HEK293 (cell line): ENCODE results near the gene KLLN.

Experiments used
- CTCF ChIA-PET: fragments of 350-600 bp; formaldehyde crosslinking; extraction: SDS; loops from one replicate; lab custom pipeline; 2021; ENCODE audit warnings: antibody characterized with exemption; lab: Yijun Ruan, JAX
- POLR2A ChIA-PET: fragments of 300-600 bp; formaldehyde crosslinking; extraction: SDS; loops from one replicate; lab custom pipeline; 2020; ENCODE audit warnings: antibody characterized with exemption, inconsistent platforms; lab: Yijun Ruan, JAX
- H3K27ac ChIP-seq: fragments of 200-500 bp; sonication (Bioruptor generic); 2 replicates; pipeline ENCODE4 v1.5.1; 2014; ENCODE audit warnings: low read depth, low read length, control low read depth, inconsistent platforms; ENCODE audit errors: extremely low read depth
- H3K36me3 ChIP-seq, 2 experiments: fragments of 200-500 bp in 1 of 2; sonication (Bioruptor generic) in 1 of 2; 1 replicate in 1 of 2; 2 replicates in 1 of 2; pipeline ENCODE4 v1.5.1; 2014 to 2017; ENCODE audit warnings: inconsistent platforms in 2 of 2, low read length in 2 of 2; ENCODE audit not compliant: control insufficient read depth in 2 of 2, insufficient read depth in 1 of 2
- H3K4me1 ChIP-seq: fragments of 200-500 bp; sonication (Bioruptor generic); 2 replicates; pipeline ENCODE4 v1.5.1; 2014; ENCODE audit warnings: mild to moderate bottlenecking, low read length, inconsistent platforms; ENCODE audit not compliant: control insufficient read depth, insufficient read depth
- H3K4me3 ChIP-seq: 2 replicates; pipeline ENCODE4 v1.5.1; 2011; ENCODE audit warnings: low read depth, mild to moderate bottlenecking, control low read depth, low read length, moderate library complexity
- H3K9me3 ChIP-seq: fragments of 200-500 bp; sonication (Bioruptor generic); 2 replicates; pipeline ENCODE4 v1.5.1; 2014; ENCODE audit warnings: low read depth, low read length, inconsistent platforms; ENCODE audit not compliant: control insufficient read depth, insufficient read depth
- KLF8 ChIP-seq: fragments of 450-650 bp; formaldehyde crosslinking; IDR thresholded peaks from 2 replicates; pipeline ENCODE4 v1.5.1; 2016; ENCODE audit warnings: missing biosample characterization, missing genetic modification characterization
- SALL2 ChIP-seq: fragments of 450-650 bp; formaldehyde crosslinking; IDR thresholded peaks from 2 replicates; pipeline ENCODE4 v1.5.0; 2017; ENCODE audit warnings: missing biosample characterization, mild to moderate bottlenecking, missing genetic modification characterization, borderline replicate concordance
- WT1 ChIP-seq: fragments of 450-650 bp; formaldehyde crosslinking; IDR thresholded peaks from 2 replicates; pipeline ENCODE4 v1.5.1; 2016; ENCODE audit warnings: missing biosample characterization, missing genetic modification characterization
- ZNF202 ChIP-seq: fragments of 450-650 bp; formaldehyde crosslinking; IDR thresholded peaks from 2 replicates; pipeline ENCODE4 v1.5.1; 2016; ENCODE audit warnings: missing biosample characterization, missing genetic modification characterization, borderline replicate concordance
- ZNF366 ChIP-seq: fragments of 450-650 bp; formaldehyde crosslinking; conservative IDR thresholded peaks from 2 replicates; pipeline ENCODE4 v1.5.1; 2016; ENCODE audit warnings: missing biosample characterization, missing genetic modification characterization
- ZNF530 ChIP-seq: fragments of 450-650 bp; formaldehyde crosslinking; IDR thresholded peaks from 2 replicates; pipeline ENCODE4 v1.5.1; 2016; ENCODE audit warnings: low read depth, missing biosample characterization, missing genetic modification characterization
- ZNF544 ChIP-seq: fragments of 450-650 bp; formaldehyde crosslinking; IDR thresholded peaks from 2 replicates; pipeline ENCODE4 v1.5.0; 2017; ENCODE audit warnings: missing biosample characterization, missing genetic modification characterization
- ZNF610 ChIP-seq: fragments of 450-650 bp; formaldehyde crosslinking; IDR thresholded peaks from 2 replicates; pipeline ENCODE4 v1.5.1; 2016; ENCODE audit warnings: missing biosample characterization, missing genetic modification characterization, borderline replicate concordance
- ZNF654 ChIP-seq: fragments of 450-650 bp; formaldehyde crosslinking; IDR thresholded peaks from 2 replicates; pipeline ENCODE4 v1.5.1; 2016; ENCODE audit warnings: low read depth, missing biosample characterization, missing genetic modification characterization
- ZXDB ChIP-seq: fragments of 450-650 bp; formaldehyde crosslinking; IDR thresholded peaks from 2 replicates; pipeline ENCODE4 v1.5.1; 2016; ENCODE audit warnings: missing biosample characterization, missing genetic modification characterization
- TF ChIP-seq, protein P1 (sequence below): fragments of 450-650 bp; formaldehyde crosslinking; conservative IDR thresholded peaks from 2 replicates; pipeline ENCODE4 v1.5.1; 2016; ENCODE audit warnings: low read depth, missing biosample characterization, missing genetic modification characterization
- TF ChIP-seq, protein P2 (sequence below): fragments of 450-650 bp; formaldehyde crosslinking; IDR thresholded peaks from 2 replicates; pipeline ENCODE4 v1.5.1; 2016; ENCODE audit warnings: missing biosample characterization, missing genetic modification characterization
- TF ChIP-seq, protein P3 (sequence below): fragments of 450-650 bp; formaldehyde crosslinking; IDR thresholded peaks from 2 replicates; pipeline ENCODE4 v1.5.1; 2017; ENCODE audit warnings: missing biosample characterization, mild to moderate bottlenecking, missing genetic modification characterization, moderate library complexity
- TF ChIP-seq, protein P4 (sequence below): fragments of 450-650 bp; formaldehyde crosslinking; IDR thresholded peaks from 2 replicates; pipeline ENCODE4 v1.5.1; 2016; ENCODE audit warnings: missing biosample characterization, missing genetic modification characterization

Gene KLLN

DNA sequence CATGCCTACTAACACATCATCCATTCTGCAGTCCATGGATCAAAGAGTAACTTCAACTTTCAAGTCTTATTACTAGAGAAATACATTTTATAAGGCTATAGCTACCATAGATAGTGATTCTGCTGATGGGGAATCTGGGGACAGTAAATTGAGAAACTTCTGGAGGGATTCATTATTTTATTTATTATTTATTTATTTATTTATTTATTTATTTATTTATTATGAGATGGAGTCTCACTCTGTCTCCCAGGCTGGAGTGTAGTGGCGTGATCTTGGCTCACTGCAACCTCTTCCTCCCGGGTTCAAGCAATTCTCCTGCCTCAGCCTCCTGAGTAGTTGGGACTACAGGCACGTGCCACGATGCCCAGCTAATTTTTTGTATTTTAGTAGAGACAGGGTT, 34.3 kb downstream of the KLLN start (continued):
- TF ChIP-seq, protein P1, sequence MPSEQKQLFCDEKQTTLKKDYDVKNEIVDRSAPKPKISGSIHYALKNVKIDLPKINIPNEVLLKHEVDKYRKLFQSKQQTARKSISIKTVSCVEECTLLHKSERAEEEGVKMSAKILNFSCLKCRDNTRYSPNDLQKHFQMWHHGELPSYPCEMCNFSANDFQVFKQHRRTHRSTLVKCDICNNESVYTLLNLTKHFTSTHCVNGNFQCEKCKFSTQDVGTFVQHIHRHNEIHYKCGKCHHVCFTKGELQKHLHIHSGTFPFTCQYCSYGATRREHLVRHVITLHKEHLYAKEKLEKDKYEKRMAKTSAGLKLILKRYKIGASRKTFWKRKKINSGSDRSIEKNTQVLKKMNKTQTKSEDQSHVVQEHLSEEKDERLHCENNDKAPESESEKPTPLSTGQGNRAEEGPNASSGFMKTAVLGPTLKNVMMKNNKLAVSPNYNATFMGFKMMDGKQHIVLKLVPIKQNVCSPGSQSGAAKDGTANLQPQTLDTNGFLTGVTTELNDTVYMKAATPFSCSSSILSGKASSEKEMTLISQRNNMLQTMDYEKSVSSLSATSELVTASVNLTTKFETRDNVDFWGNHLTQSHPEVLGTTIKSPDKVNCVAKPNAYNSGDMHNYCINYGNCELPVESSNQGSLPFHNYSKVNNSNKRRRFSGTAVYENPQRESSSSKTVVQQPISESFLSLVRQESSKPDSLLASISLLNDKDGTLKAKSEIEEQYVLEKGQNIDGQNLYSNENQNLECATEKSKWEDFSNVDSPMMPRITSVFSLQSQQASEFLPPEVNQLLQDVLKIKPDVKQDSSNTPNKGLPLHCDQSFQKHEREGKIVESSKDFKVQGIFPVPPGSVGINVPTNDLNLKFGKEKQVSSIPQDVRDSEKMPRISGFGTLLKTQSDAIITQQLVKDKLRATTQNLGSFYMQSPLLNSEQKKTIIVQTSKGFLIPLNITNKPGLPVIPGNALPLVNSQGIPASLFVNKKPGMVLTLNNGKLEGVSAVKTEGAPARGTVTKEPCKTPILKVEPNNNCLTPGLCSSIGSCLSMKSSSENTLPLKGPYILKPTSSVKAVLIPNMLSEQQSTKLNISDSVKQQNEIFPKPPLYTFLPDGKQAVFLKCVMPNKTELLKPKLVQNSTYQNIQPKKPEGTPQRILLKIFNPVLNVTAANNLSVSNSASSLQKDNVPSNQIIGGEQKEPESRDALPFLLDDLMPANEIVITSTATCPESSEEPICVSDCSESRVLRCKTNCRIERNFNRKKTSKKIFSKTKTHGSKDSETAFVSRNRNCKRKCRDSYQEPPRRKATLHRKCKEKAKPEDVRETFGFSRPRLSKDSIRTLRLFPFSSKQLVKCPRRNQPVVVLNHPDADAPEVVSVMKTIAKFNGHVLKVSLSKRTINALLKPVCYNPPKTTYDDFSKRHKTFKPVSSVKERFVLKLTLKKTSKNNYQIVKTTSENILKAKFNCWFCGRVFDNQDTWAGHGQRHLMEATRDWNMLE (tag by site-specific recombination), result peak; percentile 85
- TF ChIP-seq ZXDB (peak; percentile 48; the same call in 1 of the 2 replicates), ZNF654 (tag by site-specific recombination) (peak; percentile 33; the same call in 1 of the 2 replicates), ZNF202 (tag by site-specific recombination) (0 out of 2 replicates have a peak, but pooled peaks have one; percentile 55)

DNA sequence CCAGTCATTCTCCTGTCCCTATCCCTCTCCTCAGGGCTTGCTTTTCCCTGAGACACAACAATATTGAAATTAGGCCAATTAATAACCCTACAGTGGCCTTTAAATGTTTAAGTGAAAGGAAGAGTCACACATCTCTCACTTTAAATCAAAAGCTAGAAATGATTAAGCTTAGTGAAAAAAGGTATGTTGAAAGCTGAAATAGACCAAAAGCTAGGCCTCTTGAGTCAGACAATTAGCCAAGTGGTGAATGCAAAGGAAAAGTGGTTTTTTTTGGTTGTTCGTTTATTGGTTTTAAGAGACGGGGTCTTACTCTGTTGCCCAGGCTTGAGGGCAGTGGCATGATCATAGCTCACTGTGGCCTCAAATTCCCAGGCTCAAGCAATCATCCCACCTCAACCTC, 35.7 kb downstream of the KLLN start:
- no peaks in the 10 kb centered on the region for H3K4me1 ChIP-seq
- no peaks in the 10 kb centered on the region for H3K36me3 ChIP-seq
- ChIA-PET POLR2A (interaction anchor here (2.5 kb wide), 1 partner anchor 9 kb away, joined by 14 read pairs; the partner anchor contains the start of gene ATAD1), CTCF (interaction anchor here (0.6 kb wide), 2 partner anchors 10 to 1071 kb away, joined by 3 to 4 read pairs; partner anchors contain the start of gene ATAD1)
- no peaks in the 10 kb centered on the region for H3K9me3 ChIP-seq
- no peak overlapping the region for H3K4me3 ChIP-seq
- H3K27ac ChIP-seq, result no peak overlapping the region
- TF ChIP-seq KLF8 (tag by site-specific recombination) (no peak), WT1 (no peak), ZNF544 (tag by site-specific recombination) (no peak), ZNF366 (tag by site-specific recombination) (no peak), ZNF530 (tag by site-specific recombination) (no peak), SALL2 (tag by site-specific recombination) (no peak), ZNF610 (no peak)
- TF ChIP-seq, protein P2, sequence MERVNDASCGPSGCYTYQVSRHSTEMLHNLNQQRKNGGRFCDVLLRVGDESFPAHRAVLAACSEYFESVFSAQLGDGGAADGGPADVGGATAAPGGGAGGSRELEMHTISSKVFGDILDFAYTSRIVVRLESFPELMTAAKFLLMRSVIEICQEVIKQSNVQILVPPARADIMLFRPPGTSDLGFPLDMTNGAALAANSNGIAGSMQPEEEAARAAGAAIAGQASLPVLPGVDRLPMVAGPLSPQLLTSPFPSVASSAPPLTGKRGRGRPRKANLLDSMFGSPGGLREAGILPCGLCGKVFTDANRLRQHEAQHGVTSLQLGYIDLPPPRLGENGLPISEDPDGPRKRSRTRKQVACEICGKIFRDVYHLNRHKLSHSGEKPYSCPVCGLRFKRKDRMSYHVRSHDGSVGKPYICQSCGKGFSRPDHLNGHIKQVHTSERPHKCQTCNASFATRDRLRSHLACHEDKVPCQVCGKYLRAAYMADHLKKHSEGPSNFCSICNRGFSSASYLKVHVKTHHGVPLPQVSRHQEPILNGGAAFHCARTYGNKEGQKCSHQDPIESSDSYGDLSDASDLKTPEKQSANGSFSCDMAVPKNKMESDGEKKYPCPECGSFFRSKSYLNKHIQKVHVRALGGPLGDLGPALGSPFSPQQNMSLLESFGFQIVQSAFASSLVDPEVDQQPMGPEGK (tag by site-specific recombination), result no peak
- TF ChIP-seq, protein P3, sequence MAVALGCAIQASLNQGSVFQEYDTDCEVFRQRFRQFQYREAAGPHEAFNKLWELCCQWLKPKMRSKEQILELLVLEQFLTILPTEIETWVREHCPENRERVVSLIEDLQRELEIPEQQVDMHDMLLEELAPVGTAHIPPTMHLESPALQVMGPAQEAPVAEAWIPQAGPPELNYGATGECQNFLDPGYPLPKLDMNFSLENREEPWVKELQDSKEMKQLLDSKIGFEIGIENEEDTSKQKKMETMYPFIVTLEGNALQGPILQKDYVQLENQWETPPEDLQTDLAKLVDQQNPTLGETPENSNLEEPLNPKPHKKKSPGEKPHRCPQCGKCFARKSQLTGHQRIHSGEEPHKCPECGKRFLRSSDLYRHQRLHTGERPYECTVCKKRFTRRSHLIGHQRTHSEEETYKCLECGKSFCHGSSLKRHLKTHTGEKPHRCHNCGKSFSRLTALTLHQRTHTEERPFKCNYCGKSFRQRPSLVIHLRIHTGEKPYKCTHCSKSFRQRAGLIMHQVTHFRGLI, result no peak
- TF ChIP-seq, protein P4, sequence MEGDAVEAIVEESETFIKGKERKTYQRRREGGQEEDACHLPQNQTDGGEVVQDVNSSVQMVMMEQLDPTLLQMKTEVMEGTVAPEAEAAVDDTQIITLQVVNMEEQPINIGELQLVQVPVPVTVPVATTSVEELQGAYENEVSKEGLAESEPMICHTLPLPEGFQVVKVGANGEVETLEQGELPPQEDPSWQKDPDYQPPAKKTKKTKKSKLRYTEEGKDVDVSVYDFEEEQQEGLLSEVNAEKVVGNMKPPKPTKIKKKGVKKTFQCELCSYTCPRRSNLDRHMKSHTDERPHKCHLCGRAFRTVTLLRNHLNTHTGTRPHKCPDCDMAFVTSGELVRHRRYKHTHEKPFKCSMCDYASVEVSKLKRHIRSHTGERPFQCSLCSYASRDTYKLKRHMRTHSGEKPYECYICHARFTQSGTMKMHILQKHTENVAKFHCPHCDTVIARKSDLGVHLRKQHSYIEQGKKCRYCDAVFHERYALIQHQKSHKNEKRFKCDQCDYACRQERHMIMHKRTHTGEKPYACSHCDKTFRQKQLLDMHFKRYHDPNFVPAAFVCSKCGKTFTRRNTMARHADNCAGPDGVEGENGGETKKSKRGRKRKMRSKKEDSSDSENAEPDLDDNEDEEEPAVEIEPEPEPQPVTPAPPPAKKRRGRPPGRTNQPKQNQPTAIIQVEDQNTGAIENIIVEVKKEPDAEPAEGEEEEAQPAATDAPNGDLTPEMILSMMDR (tag by site-specific recombination), result no peak
